GM12891 (cell line): ENCODE results near the gene ORM1.

Source experiments
- POLR2A ChIP-seq: IDR thresholded peaks from 2 replicates; pipeline ENCODE4 v1.6.1; 2011; ENCODE audit warnings: low read depth, low read length, control low read depth
- POLR2AphosphoS5 ChIP-seq: IDR thresholded peaks from 2 replicates; pipeline ENCODE4 v1.6.1; 2011; ENCODE audit warnings: low read depth, low read length, control low read depth
- SPI1 ChIP-seq: IDR thresholded peaks from 2 replicates; pipeline ENCODE4 v1.6.1; 2011; ENCODE audit warnings: low read depth, low read length, control low read depth
- TAF1 ChIP-seq: IDR thresholded peaks from 2 replicates; pipeline ENCODE4 v1.6.1; 2011; ENCODE audit warnings: low read depth, low read length, control low read depth

DNA sequence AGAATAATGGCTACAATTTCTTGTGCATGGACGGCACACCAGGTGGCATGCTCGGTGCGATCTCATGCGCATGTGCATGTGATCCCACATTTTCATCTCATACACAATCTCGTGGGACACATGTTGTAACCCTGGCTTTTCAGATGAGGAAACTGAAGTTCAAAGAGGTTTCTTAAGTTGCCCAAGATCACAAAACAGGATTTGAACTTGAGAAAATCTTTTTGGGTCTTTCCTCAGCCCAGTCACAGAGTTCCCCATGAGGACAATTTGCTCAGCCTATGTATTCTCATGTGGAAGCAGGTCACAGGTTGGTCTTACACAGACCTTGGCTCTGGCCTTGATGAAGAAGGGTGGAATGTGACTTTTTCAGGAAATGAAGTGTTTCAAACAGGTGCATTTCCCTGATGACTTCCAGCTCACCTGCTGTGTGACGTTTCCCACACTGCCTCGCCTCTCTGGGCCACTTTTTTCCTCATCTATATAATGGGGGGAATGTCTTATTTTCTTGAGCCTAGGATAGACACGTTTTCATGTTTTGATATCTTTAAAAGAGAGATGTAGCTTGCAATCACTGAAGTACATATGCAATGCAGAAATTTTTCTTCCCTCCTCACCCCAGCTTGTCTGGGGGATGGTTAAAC is 7.1 kb upstream of the ORM1 start:
- no peak for TF ChIP-seq POLR2A
- TF ChIP-seq SPI1, result no peak
- TF ChIP-seq POLR2AphosphoS5, result no peak
- TF ChIP-seq TAF1, result no peak
